OCI-M2 (cell line): ENCODE results near the gene SPATA12.

ENCODE experiments used
- DNase-seq: peaks from one replicate; lab custom pipeline; 2025; ENCODE audit not compliant: unreplicated experiment; lab: John Stamatoyannopoulos, UW

The SPATA12 gene

GRCh38 chr3:57052662-57053061 lies 7.8 kb upstream of the SPATA12 start:
- DNase-seq: no peak

DNA sequence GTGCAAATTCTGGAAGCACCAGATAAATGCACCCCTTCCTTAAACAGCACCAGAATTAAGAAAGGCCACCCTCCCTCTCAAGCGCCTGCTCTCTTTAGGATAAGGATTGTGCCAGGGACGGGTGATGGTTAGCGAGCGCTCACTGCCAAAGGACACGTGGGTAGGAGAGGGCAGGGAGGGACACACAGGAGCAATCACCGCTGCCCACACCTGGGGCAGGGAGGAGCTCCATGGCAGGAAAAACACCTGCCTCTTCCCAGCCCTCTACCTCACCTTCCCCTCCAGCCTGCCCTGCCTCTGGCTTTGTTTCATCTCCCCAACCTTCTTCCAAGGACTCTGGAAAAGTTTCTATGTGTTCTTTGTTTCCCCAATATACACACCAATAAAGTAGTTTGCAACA lies 7.3 kb upstream of the SPATA12 start:
- DNase-seq: no peak

- no peak for DNase-seq
These were observed 3.1 kb upstream of the SPATA12 start for GRCh38 chr3:57057351-57057750.

DNA sequence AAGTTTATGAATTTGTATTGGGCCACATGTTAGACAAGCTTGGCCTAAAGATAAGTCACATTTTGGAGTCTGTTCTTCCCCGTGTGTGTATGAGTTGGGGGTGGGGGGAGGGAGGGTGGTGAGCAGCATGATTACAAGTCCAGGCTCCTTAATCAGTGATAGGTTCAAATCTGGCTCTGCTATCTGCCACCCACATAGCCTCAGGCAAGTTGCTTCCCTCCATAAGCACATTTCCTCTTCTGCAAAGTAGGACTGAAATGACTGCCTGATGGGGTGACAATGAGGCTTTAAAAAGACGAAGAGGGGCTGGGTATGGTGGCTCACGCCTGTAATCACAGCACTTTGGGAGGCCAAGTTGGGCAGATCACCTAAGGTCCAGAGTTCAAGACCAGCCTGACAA lies 1.1 kb upstream of the SPATA12 start:
- DNase-seq: no peak

- DNase-seq: no peak
These were observed 1.1 kb downstream of the SPATA12 start for GRCh38 chr3:57061556-57061955.

DNA sequence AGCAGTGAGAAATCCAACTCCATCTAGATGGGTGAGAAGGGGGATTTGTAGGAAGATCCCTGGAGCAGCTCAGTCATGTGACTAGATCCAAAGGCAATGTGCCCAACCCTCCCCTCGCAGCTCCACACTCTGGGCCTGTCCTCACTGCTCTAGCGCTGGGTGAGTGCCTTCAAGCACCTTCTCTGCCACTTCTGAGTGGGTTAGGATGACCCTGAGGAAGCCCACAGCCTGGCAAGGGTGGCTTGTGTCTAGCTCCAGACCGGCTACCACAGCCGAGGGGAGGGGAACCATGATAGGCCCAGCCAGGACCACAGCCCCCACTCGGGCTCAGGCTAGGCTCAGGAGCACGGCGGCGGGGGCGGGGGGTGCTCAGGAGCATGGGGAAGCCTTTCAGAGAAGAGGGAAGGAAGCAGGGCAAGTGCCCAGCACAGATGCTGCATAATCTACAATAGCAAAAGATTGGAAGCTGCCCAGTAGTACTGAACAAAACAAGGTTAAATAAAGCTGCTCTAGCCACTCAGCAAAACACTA lies 1.7 kb downstream of the SPATA12 start:
- DNase-seq: no peak

GRCh38 chr3:57063032-57063431 lies 2.6 kb downstream of the SPATA12 start:
- no peak for DNase-seq

- DNase-seq: no peak
These were observed 3.5 kb downstream of the SPATA12 start for GRCh38 chr3:57064001-57064400.

DNA sequence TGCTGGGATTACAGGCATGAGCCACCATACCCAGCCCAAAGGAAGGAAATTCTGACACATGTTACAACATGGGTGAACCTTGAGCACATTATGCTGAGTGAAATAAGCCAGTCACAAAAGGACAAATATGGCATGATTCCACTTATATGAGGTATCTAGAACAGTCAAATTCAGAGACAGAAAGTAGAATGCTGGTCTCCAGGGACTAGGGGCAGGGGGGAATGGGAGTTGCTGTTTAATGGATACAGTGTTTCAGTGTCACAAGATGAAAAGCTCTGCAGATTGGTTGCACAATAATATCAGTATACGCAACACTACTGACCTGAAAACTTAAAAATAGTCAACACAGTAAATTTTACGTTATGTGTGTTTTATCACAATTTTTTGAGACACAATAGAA lies 4.1 kb downstream of the SPATA12 start:
- no peak for DNase-seq

- DNase-seq: no peak
These were observed 5.1 kb downstream of the SPATA12 start for GRCh38 chr3:57065588-57065987.

DNA sequence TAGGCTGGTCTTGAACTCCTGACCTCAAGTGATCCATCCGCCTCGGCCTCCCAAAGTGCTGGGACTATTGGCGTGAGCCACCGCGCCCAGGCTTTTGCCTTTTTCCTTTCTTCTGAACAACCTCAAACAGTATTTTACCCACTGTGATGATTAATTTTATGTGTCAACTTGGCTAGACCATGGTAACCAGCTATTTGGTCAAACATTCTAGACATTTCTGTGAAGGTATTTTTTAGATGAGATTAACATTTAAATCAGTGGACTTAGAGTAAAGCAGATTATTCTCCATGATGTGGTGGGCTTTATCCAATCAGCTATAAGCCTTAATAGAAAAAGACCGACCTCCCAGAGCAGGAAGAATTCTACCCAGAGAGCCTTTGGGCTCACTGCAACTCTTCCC lies 6.0 kb downstream of the SPATA12 start:
- no peak for DNase-seq

- no peak for DNase-seq
These were observed 8.1 kb downstream of the SPATA12 start for GRCh38 chr3:57068437-57069089.

- no peak for DNase-seq
These were observed 9.0 kb downstream of the SPATA12 start for GRCh38 chr3:57069503-57069902.

GRCh38 chr3:57073628-57074027 lies 13.2 kb downstream of the SPATA12 start:
- DNase-seq: no peak

DNA sequence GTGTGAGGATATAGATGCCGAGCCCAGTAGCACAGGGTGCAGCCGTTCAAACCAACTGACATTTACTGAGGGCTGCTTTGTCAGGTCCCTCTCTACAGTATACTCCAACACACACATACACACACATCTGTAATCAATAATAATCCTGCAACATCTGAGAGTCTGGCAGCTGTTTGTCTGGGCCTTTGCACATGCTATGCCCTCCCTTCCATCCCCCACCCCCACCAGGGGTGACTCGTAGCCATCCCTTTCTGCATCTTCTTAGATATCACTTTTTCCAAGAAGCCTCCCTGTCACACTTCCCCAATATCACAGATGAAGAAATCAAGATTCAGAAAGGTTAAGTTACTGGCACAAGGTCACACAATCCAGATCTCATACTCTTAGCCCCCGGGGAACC lies 13.7 kb downstream of the SPATA12 start:
- DNase-seq: no peak

GRCh38 chr3:57076422-57076951 lies 16.0 kb downstream of the SPATA12 start:
- no peak for DNase-seq

- no peak for DNase-seq
These were observed 17.3 kb downstream of the SPATA12 start for GRCh38 chr3:57077630-57078343.

DNA sequence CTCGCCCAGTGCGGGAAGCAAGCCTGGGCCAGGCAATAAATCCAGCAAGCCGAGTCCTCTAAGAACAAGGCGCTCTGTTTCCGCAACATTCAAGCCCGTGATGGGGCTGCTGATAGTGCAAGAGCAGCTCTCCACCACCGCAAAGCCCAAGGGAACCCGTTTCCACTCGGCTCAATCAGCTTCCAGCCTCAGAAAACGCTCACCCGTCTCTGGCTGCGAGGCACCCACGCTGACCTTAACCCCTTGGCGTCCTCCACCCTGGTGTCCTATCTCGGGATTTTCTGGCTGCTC lies 17.8 kb downstream of the SPATA12 start:
- no peak for DNase-seq

DNA sequence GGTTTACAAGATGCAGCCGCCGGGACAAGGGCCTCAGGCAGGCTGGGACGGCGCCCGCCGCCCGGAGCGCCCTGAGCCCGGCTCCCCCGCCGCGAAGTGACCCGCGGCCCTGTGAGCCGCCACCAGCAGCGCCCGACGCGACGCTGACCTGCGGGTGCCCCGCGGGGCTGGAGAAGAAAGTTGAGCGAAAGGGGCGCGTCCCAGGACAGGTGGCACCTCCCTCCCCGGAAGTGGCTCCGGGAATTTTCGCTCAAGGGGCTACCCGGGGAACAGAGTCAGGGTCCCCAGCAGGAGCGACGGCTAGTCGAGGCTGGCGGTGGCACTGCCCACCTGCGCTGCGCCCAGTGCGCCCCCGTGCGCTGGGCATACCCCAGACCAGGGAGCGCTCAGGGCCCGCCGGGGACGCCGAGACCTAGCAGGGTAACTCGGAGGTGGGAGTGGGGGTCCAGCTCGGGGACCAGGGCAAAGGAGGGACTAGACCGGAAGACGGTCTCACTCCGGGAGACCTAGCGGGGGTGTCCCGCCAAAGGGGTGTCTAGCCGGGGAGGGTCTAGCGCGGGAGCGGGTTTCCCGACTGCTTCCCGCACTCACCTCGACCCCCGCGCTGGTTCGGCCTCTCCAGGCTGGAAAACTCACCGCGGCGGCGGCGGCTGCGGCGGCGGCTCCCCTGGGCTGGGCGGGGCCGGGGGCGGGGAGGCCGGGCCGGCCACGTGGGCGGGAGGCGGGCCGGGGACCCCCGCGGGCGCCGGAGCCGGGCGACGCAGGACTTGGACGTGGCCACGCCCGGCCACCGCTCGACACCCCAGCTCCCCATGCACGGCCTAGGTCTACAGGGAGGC lies 18.4 kb downstream of the SPATA12 start:
- no peak for DNase-seq

GRCh38 chr3:57079474-57079831 lies 19.0 kb downstream of the SPATA12 start:
- no peak for DNase-seq

GRCh38 chr3:57080171-57080570 lies 19.7 kb downstream of the SPATA12 start:
- no peak for DNase-seq

- DNase-seq: no peak
These were observed 20.7 kb downstream of the SPATA12 start for GRCh38 chr3:57081173-57081572.
